Measurements from ENCODE around the gene NMUR1.

The NMUR1 gene

DNA sequence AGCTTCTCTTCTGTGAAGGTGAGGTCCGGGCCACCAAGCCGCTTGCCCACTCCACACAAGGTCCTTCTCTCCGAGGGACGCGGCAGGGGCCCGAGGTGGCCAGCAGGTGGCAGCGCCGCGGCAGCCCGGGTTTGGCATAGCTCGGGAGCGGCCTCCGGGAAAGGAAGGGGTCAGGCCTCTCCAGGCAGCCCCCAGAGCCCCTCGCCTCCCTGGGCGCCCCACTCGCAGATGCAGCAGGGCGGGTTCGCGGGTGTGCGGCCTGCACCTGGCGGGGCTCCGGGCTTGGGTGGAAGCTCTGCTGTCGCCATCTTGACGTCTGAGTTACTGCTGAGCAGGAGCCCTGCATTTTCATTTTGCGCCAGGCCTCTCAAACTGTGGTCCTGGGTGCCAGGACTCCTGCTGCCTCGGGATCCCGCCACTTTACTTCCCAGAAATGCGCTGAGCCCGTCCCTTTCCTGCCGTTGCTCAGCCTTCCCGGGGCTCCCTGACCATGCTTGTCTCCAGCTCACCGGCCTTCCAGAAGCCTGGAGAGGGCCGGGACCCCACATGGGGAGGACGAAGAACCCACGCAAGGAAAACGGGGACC, 47.3 kb downstream of the NMUR1 start:
- DNase-seq = peak; percentile 26

GRCh38 chr2:231480781-231481180, 49.5 kb downstream of the NMUR1 start:
- DNase-seq = no peak

- no peak for DNase-seq
Measured at GRCh38 chr2:231479455-231479854, 50.8 kb downstream of the NMUR1 start.

DNA sequence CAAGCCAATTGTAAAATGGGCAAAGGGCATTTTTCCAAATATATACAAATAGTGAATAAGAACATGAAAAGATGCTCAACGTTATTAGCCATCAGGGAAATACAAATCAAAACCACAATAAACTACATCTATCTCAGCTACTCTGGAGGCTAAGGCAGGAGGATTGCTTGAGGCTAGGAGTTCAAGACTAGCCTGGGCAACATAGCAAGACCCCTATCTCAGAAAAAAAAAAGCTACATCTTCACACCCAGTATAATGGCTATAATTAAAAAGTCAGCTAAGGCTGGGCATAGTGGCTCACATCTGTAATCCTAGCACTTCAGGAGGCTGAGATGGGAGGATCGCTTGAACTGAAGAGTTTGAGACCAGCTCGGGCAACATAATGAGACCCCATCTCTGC, 53.3 kb downstream of the NMUR1 start:
- DNase-seq = no peak

- no peak for DNase-seq
Measured at GRCh38 chr2:231475965-231476364, 54.3 kb downstream of the NMUR1 start.

All from NCI-H1436 (cell line).